T-helper 17 cell (primary cell): Measurements from ENCODE around the gene LIN9. TPM values are rescaled to one million over a fixed set of nuclear protein-coding genes. Genes with fewer than 3 reads are reported as not detected.

ENCODE experiments used
- ATAC-seq: fragments of 150-1000 bp; cut with Tn5 transposase; 2 replicates; pipeline ENCODE4 v1.10.0; 2021; ENCODE audit warnings: mild to moderate bottlenecking, moderate library complexity
- DNase-seq, 3 donors: peaks; one replicate each; pipeline versions ENCODE4 v3.0.0 to v3.0.0-alpha.2; 2020 to 2021
- H3K9me3 ChIP-seq: one replicate; pipeline ENCODE4 v1.7.0; 2013; ENCODE audit warnings: low read length, mild to moderate bottlenecking; ENCODE audit not compliant: control insufficient read depth, poor library complexity, severe bottlenecking
- H3K27ac Mint-ChIP-seq: one replicate; pipeline ENCODE4 v1.8.0; 2022; ENCODE audit warnings: mild to moderate bottlenecking, moderate library complexity, mixed read lengths
- H3K27me3 Mint-ChIP-seq: one replicate; pipeline ENCODE4 v1.8.0; 2022; ENCODE audit warnings: mixed read lengths
- H3K36me3 Mint-ChIP-seq: one replicate; pipeline ENCODE4 v1.8.0; 2022; ENCODE audit warnings: low read depth, mixed read lengths
- H3K4me1 Mint-ChIP-seq: one replicate; pipeline ENCODE4 v1.8.0; 2022; ENCODE audit warnings: mild to moderate bottlenecking, mixed read lengths
- H3K4me3 Mint-ChIP-seq: one replicate; pipeline ENCODE4 v1.8.0; 2022; ENCODE audit warnings: mild to moderate bottlenecking, moderate library complexity, mixed read lengths
- total RNA-seq, 4 donors: library from RNA in 2 of 4; stranded (reverse) in 2 of 4; gene quantifications; one replicate each; pipeline ENCODE4 v1.2.3 and lab custom pipeline; 2022 to 2026

LIN9 gene
- total RNA-seq, 2 donors from 2014 or later: 2.5 to 2.8 TPM

DNA sequence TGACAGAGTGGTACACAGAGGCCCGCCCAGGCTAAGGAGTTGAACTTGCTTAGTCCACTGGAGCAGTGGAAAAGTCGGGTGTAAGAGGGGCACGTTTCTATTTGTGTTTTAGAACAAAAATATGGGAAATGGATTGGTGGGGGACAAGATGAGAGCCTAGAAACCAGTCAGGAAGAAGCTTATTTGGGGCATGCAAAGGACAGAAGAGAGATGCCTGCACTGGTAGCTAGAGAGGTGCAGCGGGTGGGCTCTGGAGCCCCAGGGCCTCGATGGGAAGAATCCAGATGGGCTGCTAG lies 1.2 kb upstream of the LIN9 start:
- DNase-seq: no peak
- Mint-ChIP-seq H3K27me3 (peaks cover 26% of the 10 kb centered on the region), H3K27ac (no peak overlapping the region), H3K4me1 (peaks cover 15% of the 10 kb centered on the region), H3K36me3 (peaks cover 3% of the 10 kb centered on the region), H3K4me3 (peak overlapping the region; percentile 82)
- no peak for ATAC-seq
- no peaks in the 10 kb centered on the region for H3K9me3 ChIP-seq

DNA sequence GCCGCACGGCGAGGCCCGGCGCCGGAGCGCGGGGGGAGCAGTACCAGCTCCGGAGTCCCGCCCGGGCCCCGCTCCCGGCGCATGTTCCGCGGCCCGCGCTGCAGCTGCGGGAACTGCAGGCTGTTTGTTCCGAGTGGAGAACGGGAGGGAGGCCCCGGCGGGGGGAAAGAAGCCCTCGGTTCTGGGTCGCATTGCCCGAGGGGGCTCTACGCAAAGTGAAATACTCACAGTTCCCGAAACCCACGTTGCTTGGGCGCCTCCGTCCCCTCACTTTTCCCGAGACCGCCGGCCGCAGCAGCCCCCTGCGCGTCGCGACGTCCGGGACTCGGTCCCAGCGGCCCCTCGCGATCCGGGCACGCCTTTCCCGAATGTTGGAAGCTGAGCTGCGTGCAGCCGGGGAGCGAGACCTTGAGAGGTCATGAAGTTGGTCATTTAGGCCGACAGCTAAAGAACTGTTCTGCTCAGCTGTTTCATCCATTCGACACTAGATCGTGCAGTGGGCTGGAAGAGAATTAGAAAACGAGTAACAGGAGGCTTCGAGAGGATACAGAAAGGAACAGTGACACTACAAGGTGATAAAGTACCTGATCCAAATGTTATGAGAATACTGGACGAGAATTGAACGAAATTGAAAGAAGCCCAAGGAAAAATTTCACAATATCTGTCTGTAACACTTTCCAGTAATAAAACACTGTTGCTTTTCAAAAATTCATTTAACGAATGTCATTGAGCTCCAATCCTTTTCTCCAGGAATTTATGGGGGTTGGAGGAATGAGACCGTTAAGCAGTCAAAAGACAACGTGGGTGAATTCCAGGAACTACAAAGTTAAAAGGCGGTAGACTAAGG lies 657 bp upstream of the LIN9 start:
- peak; percentile 62 for ATAC-seq
- no peak for DNase-seq
- peaks cover 16% of the 10 kb centered on the region for H3K4me1 Mint-ChIP-seq
- no peaks in the 10 kb centered on the region for H3K9me3 ChIP-seq
- H3K27ac Mint-ChIP-seq: no peak overlapping the region
- peaks cover 3% of the 10 kb centered on the region for H3K36me3 Mint-ChIP-seq
- peak overlapping the region; percentile 82 for H3K4me3 Mint-ChIP-seq
- peaks cover 26% of the 10 kb centered on the region for H3K27me3 Mint-ChIP-seq

DNA sequence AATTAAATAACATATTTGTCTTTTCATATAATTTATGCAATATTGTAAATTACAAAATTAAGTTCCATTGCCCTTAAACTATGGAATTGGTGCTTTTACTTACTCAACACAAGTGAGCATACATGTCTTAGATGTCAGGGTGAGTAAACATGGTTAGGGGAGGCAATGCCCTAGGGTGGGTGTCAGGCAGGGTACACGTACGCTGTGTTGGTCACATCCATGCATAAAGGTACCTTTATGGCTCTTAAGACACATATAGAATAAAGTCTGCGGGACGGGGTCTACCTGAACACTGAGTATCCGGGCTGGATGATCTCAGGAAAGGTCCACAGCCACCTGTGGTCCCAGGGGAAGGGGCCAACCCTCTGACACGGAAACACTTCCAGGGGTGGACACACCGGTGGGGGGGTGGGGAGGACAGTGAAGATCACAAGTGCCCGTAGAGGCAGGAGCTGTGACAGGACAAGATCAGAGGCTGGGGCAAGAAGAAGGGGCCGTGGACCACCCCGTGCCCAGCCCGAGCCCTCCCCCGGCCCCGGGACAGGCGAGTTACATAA lies 720 bp downstream of the LIN9 start:
- peaks cover 20% of the 10 kb centered on the region for H3K4me1 Mint-ChIP-seq
- peak overlapping the region; percentile 89 for H3K4me3 Mint-ChIP-seq
- H3K27ac Mint-ChIP-seq: peak overlapping the region; percentile 32
- H3K9me3 ChIP-seq: no peaks in the 10 kb centered on the region
- ATAC-seq (no peak), DNase-seq (peak in 1 of 3 donors; percentile 12)
- H3K27me3 Mint-ChIP-seq: peaks cover 23% of the 10 kb centered on the region
- H3K36me3 Mint-ChIP-seq: peaks cover 5% of the 10 kb centered on the region

DNA sequence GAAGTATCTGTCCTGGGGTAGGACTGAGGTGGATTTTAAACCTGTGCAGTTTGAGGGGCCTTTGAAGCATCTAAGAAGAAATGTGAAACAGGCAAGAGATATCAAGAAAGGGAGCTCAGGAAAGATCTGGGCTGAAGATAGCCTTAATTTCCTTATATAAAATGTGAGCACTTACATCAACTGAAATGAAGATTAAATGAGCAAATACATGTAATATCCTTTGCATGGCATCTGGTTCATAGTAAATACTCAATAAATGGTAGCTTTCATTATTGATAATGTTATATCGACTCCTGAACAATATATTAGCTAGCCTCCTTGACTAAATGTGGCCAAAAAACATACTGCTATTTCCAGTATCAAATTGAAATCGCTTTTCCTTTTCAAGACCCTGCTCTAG lies 2.5 kb downstream of the LIN9 start:
- Mint-ChIP-seq H3K36me3 (peaks cover 9% of the 10 kb centered on the region), H3K27me3 (peaks cover 20% of the 10 kb centered on the region), H3K27ac (no peak overlapping the region), H3K4me1 (peaks cover 24% of the 10 kb centered on the region), H3K4me3 (no peak overlapping the region)
- no peaks in the 10 kb centered on the region for H3K9me3 ChIP-seq
- ATAC-seq (no peak), DNase-seq (no peak)

DNA sequence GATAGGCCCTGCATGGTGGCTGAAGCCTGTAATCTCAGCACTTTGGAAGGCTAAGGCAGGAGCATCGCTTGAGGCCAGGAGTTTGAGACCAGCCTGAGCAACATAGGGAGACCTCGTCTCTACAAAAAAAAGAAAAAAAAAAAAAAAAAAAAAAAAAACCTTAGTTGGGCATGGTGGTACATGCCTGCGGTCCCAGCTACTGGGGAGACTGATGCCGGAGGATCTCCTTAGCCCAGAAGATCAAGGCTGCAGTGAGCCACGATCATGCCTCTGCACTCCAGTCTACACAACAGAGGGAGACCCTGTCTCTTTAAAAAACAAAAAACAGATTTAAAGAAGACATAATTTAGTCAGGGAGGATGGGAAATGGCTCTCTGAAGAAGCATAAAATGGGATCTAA lies 3.8 kb downstream of the LIN9 start:
- peak overlapping the region; percentile 59 for H3K27ac Mint-ChIP-seq
- peaks cover 12% of the 10 kb centered on the region for H3K36me3 Mint-ChIP-seq
- peaks cover 7% of the 10 kb centered on the region for H3K27me3 Mint-ChIP-seq
- no peak for DNase-seq
- ATAC-seq: no peak
- H3K4me1 Mint-ChIP-seq: peaks cover 25% of the 10 kb centered on the region
- H3K9me3 ChIP-seq: no peaks in the 10 kb centered on the region
- H3K4me3 Mint-ChIP-seq: no peak overlapping the region

DNA sequence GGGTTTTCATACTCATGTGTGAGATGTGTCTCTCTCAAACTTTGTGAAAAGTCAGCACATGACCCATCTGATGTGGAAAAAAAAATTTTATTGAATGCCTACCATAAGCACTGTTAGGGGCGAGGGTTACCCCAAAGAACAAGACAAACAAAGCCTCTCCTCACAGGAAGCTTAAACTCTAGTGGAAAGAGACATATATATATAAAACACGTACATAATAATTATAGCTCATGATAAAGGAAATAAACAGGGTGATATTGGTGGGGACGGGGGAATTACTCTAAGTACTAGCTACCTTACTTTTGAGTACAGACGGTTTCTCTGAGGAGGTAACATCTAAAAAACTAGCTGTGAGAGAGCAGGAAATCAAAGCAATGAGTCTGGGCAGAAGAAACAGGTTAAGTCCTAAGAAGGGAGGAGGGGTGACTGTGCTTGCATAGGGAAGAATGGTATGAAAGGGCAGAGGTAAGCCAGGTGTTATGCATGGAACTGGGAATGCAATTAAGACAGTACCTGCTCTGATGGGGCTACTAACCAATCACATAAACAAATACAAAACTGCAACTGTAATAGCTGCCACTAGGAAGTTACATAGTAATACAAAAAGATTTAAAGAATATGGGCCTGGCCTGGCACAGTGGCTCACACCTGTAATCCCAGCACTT lies 4.5 kb downstream of the LIN9 start:
- Mint-ChIP-seq H3K4me1 (peaks cover 18% of the 10 kb centered on the region), H3K36me3 (peaks cover 12% of the 10 kb centered on the region), H3K27ac (peak overlapping the region; percentile 19), H3K27me3 (no peaks in the 10 kb centered on the region), H3K4me3 (no peak overlapping the region)
- DNase-seq: no peak
- H3K9me3 ChIP-seq: no peaks in the 10 kb centered on the region
- ATAC-seq: no peak

DNA sequence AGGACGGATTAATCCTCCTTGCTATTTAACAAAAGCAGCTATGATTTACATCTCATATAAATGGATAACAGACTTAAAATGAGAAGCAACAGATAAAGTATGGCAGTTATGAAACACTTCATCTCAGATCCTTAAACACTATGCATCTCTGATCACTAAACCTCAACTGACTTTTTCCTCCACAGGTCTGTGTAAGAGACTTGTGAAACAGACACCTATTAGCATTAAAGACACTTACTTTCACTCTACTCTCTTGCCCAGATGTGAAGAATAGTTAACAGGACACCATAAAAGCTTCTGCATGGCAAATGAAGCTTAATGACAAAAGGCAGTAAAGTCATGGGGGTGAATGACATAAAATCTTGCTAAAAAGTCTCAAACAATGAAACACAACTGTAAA lies 6.2 kb downstream of the LIN9 start:
- H3K4me1 Mint-ChIP-seq: peaks cover 17% of the 10 kb centered on the region
- H3K9me3 ChIP-seq: no peaks in the 10 kb centered on the region
- no peak overlapping the region for H3K27ac Mint-ChIP-seq
- H3K4me3 Mint-ChIP-seq: no peak overlapping the region
- ATAC-seq (no peak), DNase-seq (no peak)
- H3K27me3 Mint-ChIP-seq: no peaks in the 10 kb centered on the region
- peaks cover 12% of the 10 kb centered on the region for H3K36me3 Mint-ChIP-seq

DNA sequence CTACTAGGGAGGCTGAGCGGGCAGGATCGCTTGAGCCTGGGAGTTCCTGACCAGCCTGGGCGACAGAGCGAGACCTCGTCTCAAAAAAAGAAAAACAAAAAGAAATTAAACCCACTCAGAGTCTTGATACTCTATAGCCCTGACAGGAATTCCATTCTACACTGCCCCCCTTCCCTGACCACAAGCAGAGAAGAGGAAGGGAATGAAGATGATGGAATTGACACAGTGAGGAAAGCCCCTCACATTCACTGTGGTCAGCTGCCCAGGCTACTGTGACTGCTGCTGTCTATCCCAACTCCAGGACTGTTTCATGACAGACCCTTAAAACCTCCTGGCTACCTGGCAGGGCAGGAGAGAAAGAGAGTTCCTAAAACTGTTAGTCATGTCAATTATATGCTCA lies 12.1 kb downstream of the LIN9 start:
- Mint-ChIP-seq H3K4me1 (peaks cover 5% of the 10 kb centered on the region), H3K36me3 (peaks cover 5% of the 10 kb centered on the region), H3K27me3 (no peaks in the 10 kb centered on the region), H3K27ac (no peak overlapping the region), H3K4me3 (no peak overlapping the region)
- no peaks in the 10 kb centered on the region for H3K9me3 ChIP-seq
- ATAC-seq (no peak), DNase-seq (no peak)

DNA sequence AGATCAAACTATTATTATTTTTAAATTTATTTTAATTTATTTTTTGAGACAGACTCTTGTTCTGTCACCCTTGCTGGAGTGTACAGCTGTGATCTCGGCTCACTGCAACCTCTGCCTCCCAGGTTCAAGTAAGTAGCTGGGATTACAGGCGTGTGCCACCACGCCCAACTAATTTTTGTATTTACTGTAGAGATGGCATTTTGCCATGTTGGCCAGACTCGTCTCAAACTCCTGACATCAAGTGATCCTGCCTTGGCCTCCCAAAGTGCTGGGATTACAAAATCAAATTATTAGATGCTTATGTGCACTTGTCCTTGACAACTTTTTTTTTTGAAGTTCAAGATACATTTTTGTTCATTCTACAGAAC lies 15.4 kb downstream of the LIN9 start:
- Mint-ChIP-seq H3K27ac (no peak overlapping the region), H3K4me1 (no peaks in the 10 kb centered on the region), H3K4me3 (no peak overlapping the region), H3K36me3 (no peaks in the 10 kb centered on the region), H3K27me3 (no peaks in the 10 kb centered on the region)
- no peak for ATAC-seq
- DNase-seq: no peak
- no peaks in the 10 kb centered on the region for H3K9me3 ChIP-seq

DNA sequence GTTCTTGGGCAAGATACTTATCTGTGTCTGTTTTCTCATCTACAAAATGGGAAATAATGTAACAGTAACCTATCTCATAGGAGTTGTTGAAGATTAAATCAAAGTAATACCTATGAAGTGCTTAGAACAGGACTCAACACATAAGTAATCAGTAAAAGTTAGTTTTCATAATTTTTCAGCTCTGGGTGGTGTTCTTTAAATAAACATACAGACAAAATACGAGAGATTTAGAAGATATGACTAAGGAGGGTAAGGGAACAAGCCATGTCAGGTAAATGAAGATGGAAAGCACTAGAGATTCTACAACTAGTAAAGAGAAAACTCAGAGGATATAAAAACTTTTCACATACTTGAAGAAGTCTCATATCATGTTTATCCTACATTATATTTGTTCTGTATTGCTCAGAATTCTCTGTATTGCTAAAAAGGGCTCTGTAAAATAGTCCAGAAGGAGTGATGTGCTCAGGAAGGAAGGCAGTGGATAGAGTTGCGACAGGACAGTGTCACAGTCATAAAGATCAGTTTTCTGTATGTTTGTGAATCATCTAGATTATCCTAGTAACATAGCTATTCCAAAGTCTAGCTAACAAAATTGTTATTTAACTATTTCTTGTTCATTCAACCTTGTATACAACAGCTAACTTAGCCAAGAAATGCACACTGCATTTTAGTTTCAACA lies 16.0 kb downstream of the LIN9 start:
- Mint-ChIP-seq H3K27ac (peak overlapping the region; percentile 54), H3K4me3 (no peak overlapping the region), H3K36me3 (no peaks in the 10 kb centered on the region), H3K4me1 (no peaks in the 10 kb centered on the region), H3K27me3 (no peaks in the 10 kb centered on the region)
- H3K9me3 ChIP-seq: no peaks in the 10 kb centered on the region
- DNase-seq (no peak), ATAC-seq (no peak)

DNA sequence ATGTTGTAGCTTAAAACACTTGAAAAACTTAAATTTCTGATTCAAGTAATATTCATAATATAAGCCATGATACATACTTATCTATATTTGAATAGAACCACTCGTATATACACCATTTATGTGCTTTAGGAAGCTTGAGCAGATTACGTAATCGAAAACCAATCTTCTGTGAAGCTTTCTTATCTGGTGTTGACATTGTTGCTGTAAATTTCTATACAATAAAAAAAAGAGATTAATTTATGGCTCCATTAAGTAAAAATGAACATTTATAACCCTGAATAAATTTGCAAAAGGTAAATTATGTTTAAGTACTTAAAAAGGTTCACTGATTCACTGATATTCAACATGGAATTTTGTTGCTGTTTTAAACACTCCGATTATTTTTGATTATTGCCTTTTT lies 21.4 kb downstream of the LIN9 start:
- peak overlapping the region; percentile 16 for H3K27ac Mint-ChIP-seq
- no peaks in the 10 kb centered on the region for H3K4me1 Mint-ChIP-seq
- DNase-seq: no peak
- no peak for ATAC-seq
- no peaks in the 10 kb centered on the region for H3K27me3 Mint-ChIP-seq
- H3K4me3 Mint-ChIP-seq: no peak overlapping the region
- H3K36me3 Mint-ChIP-seq: no peaks in the 10 kb centered on the region
- H3K9me3 ChIP-seq: no peaks in the 10 kb centered on the region

DNA sequence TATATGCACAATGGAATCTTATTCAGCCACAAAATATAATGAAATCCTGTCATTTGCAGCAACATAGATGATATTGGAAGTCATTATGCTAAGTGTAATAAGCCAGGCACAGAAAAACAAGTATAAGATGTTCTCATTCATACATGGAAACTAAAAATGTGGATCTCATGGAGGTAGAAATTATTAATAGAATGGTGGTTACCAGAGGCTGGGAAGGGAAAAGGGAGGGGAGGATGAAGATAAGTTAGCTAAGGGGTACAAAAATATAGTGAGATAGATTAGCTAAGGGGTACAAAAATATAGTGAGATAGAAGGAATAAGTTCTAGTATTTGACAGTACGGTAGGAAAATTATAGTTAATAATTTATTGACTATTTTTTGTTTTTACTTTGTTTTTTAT lies 27.9 kb downstream of the LIN9 start:
- ATAC-seq (no peak), DNase-seq (no peak)
- H3K9me3 ChIP-seq: no peaks in the 10 kb centered on the region
- H3K4me1 Mint-ChIP-seq: no peaks in the 10 kb centered on the region
- H3K36me3 Mint-ChIP-seq: no peaks in the 10 kb centered on the region
- H3K27me3 Mint-ChIP-seq: no peaks in the 10 kb centered on the region
- H3K27ac Mint-ChIP-seq: no peak overlapping the region
- no peak overlapping the region for H3K4me3 Mint-ChIP-seq

DNA sequence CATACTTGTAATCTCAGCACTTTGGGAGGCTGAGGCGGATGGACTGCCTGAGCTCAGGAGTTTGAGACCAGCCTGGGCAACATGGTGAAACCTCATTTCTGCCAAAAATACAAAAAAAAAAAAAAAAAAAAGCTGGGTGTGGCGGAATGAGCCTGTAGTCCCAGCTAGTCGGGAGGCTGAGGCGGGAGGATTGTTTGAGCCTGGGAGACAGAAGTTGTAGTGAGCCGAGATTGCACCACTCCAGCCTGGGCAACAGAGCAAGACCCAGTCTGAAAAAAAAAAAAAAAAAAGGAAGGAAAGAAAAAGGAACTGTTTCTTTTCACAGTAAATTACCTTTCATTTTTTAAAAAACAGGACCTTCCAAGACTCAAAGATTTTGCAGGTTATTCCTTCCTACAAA lies 29.5 kb downstream of the LIN9 start:
- no peak for DNase-seq
- H3K36me3 Mint-ChIP-seq: no peaks in the 10 kb centered on the region
- no peaks in the 10 kb centered on the region for H3K4me1 Mint-ChIP-seq
- no peaks in the 10 kb centered on the region for H3K9me3 ChIP-seq
- H3K27me3 Mint-ChIP-seq: no peaks in the 10 kb centered on the region
- H3K4me3 Mint-ChIP-seq: no peak overlapping the region
- ATAC-seq: no peak
- no peak overlapping the region for H3K27ac Mint-ChIP-seq
